NOMO-1 treated with DMSO at 0.1 percent for 48 hours (cell line): ENCODE data around the gene NXPH1.

Experiments
- DNase-seq: peaks from one replicate; lab custom pipeline; 2025; ENCODE audit not compliant: unreplicated experiment; lab: John Stamatoyannopoulos, UW

NXPH1 gene

GRCh38 chr7:8590225-8590624 is 156.8 kb downstream of the NXPH1 start:
- DNase-seq, result no peak

- DNase-seq, result no peak
Observed at GRCh38 chr7:8590791-8591190, 157.4 kb downstream of the NXPH1 start.

GRCh38 chr7:8591289-8591688 is 157.9 kb downstream of the NXPH1 start:
- no peak for DNase-seq

- no peak for DNase-seq
Observed at GRCh38 chr7:8592167-8592566, 158.8 kb downstream of the NXPH1 start.

- DNase-seq, result no peak
Observed at GRCh38 chr7:8594115-8594514, 160.7 kb downstream of the NXPH1 start.

- DNase-seq, result no peak
Observed at GRCh38 chr7:8597565-8597964, 164.2 kb downstream of the NXPH1 start.

GRCh38 chr7:8601121-8601520 is 167.7 kb downstream of the NXPH1 start:
- peak; percentile 75 for DNase-seq

- DNase-seq, result no peak
Observed at GRCh38 chr7:8605221-8605620, 171.8 kb downstream of the NXPH1 start.

- no peak for DNase-seq
Observed at GRCh38 chr7:8612584-8612983, 179.2 kb downstream of the NXPH1 start.

- DNase-seq, result no peak
Observed at GRCh38 chr7:8613191-8613590, 179.8 kb downstream of the NXPH1 start.

GRCh38 chr7:8615019-8615418 is 181.6 kb downstream of the NXPH1 start:
- no peak for DNase-seq

GRCh38 chr7:8618441-8619070 is 185.1 kb downstream of the NXPH1 start:
- no peak for DNase-seq

- DNase-seq, result no peak
Observed at GRCh38 chr7:8620169-8620568, 186.8 kb downstream of the NXPH1 start.

- no peak for DNase-seq
Observed at GRCh38 chr7:8625612-8626011, 192.2 kb downstream of the NXPH1 start.

GRCh38 chr7:8627325-8627724 is 193.9 kb downstream of the NXPH1 start:
- DNase-seq, result no peak

GRCh38 chr7:8628656-8629055 is 195.2 kb downstream of the NXPH1 start:
- DNase-seq, result no peak

- DNase-seq, result no peak
Observed at GRCh38 chr7:8629504-8629903, 196.1 kb downstream of the NXPH1 start.

- DNase-seq, result no peak
Observed at GRCh38 chr7:8637322-8637721, 203.9 kb downstream of the NXPH1 start.

GRCh38 chr7:8638076-8638475 is 204.7 kb downstream of the NXPH1 start:
- DNase-seq, result no peak

GRCh38 chr7:8639668-8640067 is 206.3 kb downstream of the NXPH1 start:
- DNase-seq, result no peak

- no peak for DNase-seq
Observed at GRCh38 chr7:8640671-8641070, 207.3 kb downstream of the NXPH1 start.

GRCh38 chr7:8668627-8669500 is 235.5 kb downstream of the NXPH1 start:
- no peak for DNase-seq

GRCh38 chr7:8669501-8669851 is 236.1 kb downstream of the NXPH1 start:
- DNase-seq, result no peak
